Breast epithelium (tissue), 4 donors: ENCODE measurements around the gene DUSP9. TPM values are rescaled to one million over a fixed set of nuclear protein-coding genes. Genes with fewer than 3 reads are reported as not detected.

ENCODE experiments used
- DNase-seq, 2 donors: peaks; one replicate each; pipeline ENCODE4 v3.0.0-alpha.2; 2019; ENCODE audit warnings: low spot score in 2 of 2
- H3K27ac ChIP-seq, 2 donors: fragments of 200-600 bp; sonication (generic) in 1 of 2; one replicate each; pipeline ENCODE4 v1.5.1; 2016 to 2019; ENCODE audit warnings: mild to moderate bottlenecking in 1 of 2
- H3K27me3 ChIP-seq, 2 donors: fragments of 200-600 bp; sonication (generic) in 1 of 2; one replicate each; pipeline versions ENCODE4 v1.5.1 to v1.6.0; 2017 to 2019; ENCODE audit warnings: control low read depth in 1 of 2, mild to moderate bottlenecking in 1 of 2
- H3K36me3 ChIP-seq: fragments of 200-600 bp; one replicate; pipeline ENCODE4 v1.5.1; 2019
- H3K4me1 ChIP-seq, 2 donors: fragments of 200-600 bp; sonication (generic); one replicate each; pipeline ENCODE4 v1.5.1; 2016 to 2019; ENCODE audit warnings: control low read depth in 1 of 2
- H3K4me3 ChIP-seq, 3 donors: fragments of 200-600 bp; sonication (generic); 1 replicate in 2 of 3; 2 replicates in 1 of 3; pipeline ENCODE4 v1.5.1; 2016 to 2019; ENCODE audit warnings: mild to moderate bottlenecking in 3 of 3, moderate library complexity in 2 of 3
- H3K9me3 ChIP-seq, 2 donors: fragments of 200-600 bp; sonication (generic) in 1 of 2; one replicate each; pipeline ENCODE4 v1.5.1; 2016 to 2019; ENCODE audit warnings: control low read depth in 1 of 2
- CTCF ChIP-seq, 3 donors: fragments of 450-650 bp; IDR thresholded peaks; one replicate each; pipeline ENCODE4 v1.5.1; 2016 to 2017; ENCODE audit warnings: antibody characterized with exemption in 3 of 3, mild to moderate bottlenecking in 3 of 3, moderate library complexity in 3 of 3
- POLR2A ChIP-seq: fragments of 450-650 bp; IDR thresholded peaks from one replicate; pipeline ENCODE4 v1.6.1; 2016; ENCODE audit warnings: antibody characterized with exemption, mild to moderate bottlenecking, moderate library complexity
- POLR2AphosphoS5 ChIP-seq, 3 donors: sonication (generic); formaldehyde crosslinking; IDR thresholded peaks; one replicate each; pipeline ENCODE4 v1.6.1; 2017; ENCODE audit warnings: antibody characterized with exemption in 3 of 3
- intact Hi-C: fragments of 100-400 bp; cut with DNase I; formaldehyde crosslinking; loops from one replicate; pipeline ENCODE4 v1.15.1; 2023; ENCODE audit warnings: low total_unique reads
- total RNA-seq, 3 donors: library from RNA; depleted of rRNA; stranded (reverse); fragments of >200 nt; gene quantifications; one replicate each; pipeline ENCODE4 v1.1.0, GENCODE V29; 2016

Gene DUSP9
- total RNA-seq, 3 donors from 2014 or later = 0.33 to 0.73 TPM; not detected in 1

GRCh38 chrX:153626863-153627674, 19.9 kb upstream of the DUSP9 start:
- TF ChIP-seq POLR2A = no peak
- TF ChIP-seq CTCF (IDR thresholded peaks at IDR 0.05) = no peak
- no peak for TF ChIP-seq POLR2AphosphoS5 (IDR thresholded peaks at IDR 0.05)
- no peak for DNase-seq
- intact Hi-C loops = no loop called here

GRCh38 chrX:153627675-153628111, 19.3 kb upstream of the DUSP9 start:
- DNase-seq = peak in 1 of 2 donors; percentile 59
- no peaks in the 10 kb centered on the region for H3K36me3 ChIP-seq
- intact Hi-C loops = no loop called here
- peak overlapping the region in 1 of 2 donors; percentile 38 for H3K27ac ChIP-seq
- H3K4me1 ChIP-seq = no peaks in the 10 kb centered on the region
- H3K27me3 ChIP-seq = peaks cover 0 to 68% of the 10 kb centered on the region in 2 donors
- TF ChIP-seq CTCF (IDR thresholded peaks at IDR 0.05) (no peak), POLR2A (no peak), POLR2AphosphoS5 (IDR thresholded peaks at IDR 0.05) (no peak)
- H3K9me3 ChIP-seq = peaks cover 4 to 14% of the 10 kb centered on the region in 2 donors
- H3K4me3 ChIP-seq = no peak overlapping the region

More at GRCh38 chrX:153626863-153627674, 19.9 kb upstream of the DUSP9 start:
- peaks cover 1 to 11% of the 10 kb centered on the region in 2 donors for H3K9me3 ChIP-seq
- peak overlapping the region in 1 of 2 donors; percentile 38 for H3K27ac ChIP-seq
- no peaks in the 10 kb centered on the region for H3K36me3 ChIP-seq
- no peak overlapping the region for H3K4me3 ChIP-seq
- H3K4me1 ChIP-seq = no peaks in the 10 kb centered on the region
- peaks cover 0 to 68% of the 10 kb centered on the region in 2 donors for H3K27me3 ChIP-seq

DNA sequence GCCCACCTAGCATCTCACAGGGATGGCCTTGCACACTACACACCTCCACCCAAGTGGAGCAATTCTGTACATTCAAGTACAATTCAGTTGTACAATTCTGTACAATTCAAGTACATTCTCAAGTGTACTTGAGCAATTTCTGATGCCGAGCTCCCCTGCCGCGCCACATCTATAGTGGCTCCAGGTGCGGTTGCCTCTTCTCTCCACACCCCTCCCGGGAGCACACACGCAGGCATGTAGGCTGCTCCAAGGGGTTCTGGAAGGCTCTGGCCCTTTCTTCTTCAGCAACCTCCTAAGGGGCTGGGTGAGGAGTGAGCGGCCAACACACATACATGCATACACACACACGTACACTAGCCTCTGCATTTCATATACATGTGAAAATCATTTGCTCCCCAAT, 18.9 kb upstream of the DUSP9 start:
- Histone ChIP-seq H3K36me3 (no peaks in the 10 kb centered on the region), H3K27me3 (peaks cover 0 to 68% of the 10 kb centered on the region in 2 donors)

DNA sequence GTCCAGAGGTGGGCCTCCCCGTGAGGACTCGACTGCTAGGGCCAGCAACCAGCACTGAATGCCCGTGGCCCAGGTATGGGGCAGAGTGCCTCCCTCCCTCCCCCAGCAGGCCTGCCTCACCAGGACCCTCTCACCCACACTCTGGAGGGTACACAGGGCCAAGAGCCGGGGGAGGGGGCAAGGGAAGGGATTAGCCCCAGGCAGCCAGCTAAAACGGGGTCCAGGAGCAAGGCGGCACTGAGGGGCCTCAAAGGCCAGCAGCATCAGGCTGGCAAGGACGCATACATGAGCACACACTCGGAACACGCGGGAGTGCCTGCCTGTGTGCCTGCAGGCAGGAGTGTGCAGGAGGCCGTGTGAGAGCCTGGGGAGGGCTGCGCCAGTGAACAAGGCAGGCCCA, 18.3 kb upstream of the DUSP9 start:
- no peaks in the 10 kb centered on the region for H3K4me1 ChIP-seq
- H3K27ac ChIP-seq = no peak overlapping the region
- no peaks in the 10 kb centered on the region for H3K36me3 ChIP-seq
- intact Hi-C loops = no loop called here
- no peak overlapping the region for H3K4me3 ChIP-seq
- H3K27me3 ChIP-seq = peaks cover 0 to 68% of the 10 kb centered on the region in 2 donors
- H3K9me3 ChIP-seq = peaks cover 4 to 14% of the 10 kb centered on the region in 2 donors
- TF ChIP-seq POLR2AphosphoS5 (IDR thresholded peaks at IDR 0.05) (no peak), POLR2A (no peak), CTCF (IDR thresholded peaks at IDR 0.05) (no peak)
- no peak for DNase-seq

More for the DNA sequence above, 18.9 kb upstream of the DUSP9 start:
- TF ChIP-seq CTCF (IDR thresholded peaks at IDR 0.05) = no peak
- no peak for TF ChIP-seq POLR2AphosphoS5 (IDR thresholded peaks at IDR 0.05)
- TF ChIP-seq POLR2A = no peak
- Histone ChIP-seq H3K4me3 (no peak overlapping the region), H3K4me1 (no peaks in the 10 kb centered on the region), H3K27ac (peak overlapping the region in 1 of 2 donors; percentile 38), H3K9me3 (peaks cover 4 to 14% of the 10 kb centered on the region in 2 donors)
- no peak for DNase-seq
- intact Hi-C loops = no loop called here

GRCh38 chrX:153631346-153631745, 15.7 kb upstream of the DUSP9 start:
- intact Hi-C loops = no loop called here
- Histone ChIP-seq H3K36me3 (no peaks in the 10 kb centered on the region), H3K4me3 (no peak overlapping the region), H3K27me3 (peaks cover 0 to 68% of the 10 kb centered on the region in 2 donors), H3K9me3 (peaks cover 4 to 14% of the 10 kb centered on the region in 2 donors), H3K27ac (no peak overlapping the region), H3K4me1 (no peaks in the 10 kb centered on the region)
- no peak for TF ChIP-seq POLR2A
- no peak for TF ChIP-seq POLR2AphosphoS5 (IDR thresholded peaks at IDR 0.05)
- TF ChIP-seq CTCF (IDR thresholded peaks at IDR 0.05) = no peak
- DNase-seq = no peak
